H9 (cell line): Measurements from ENCODE around the gene CRISP3. TPM values are rescaled to one million over a fixed set of nuclear protein-coding genes. Genes with fewer than 3 reads are reported as not detected.

Experiments used
- DNase-seq: peaks from one replicate; pipeline ENCODE4 v3.0.0-alpha.2; 2017
- H2AFZ ChIP-seq: one replicate; pipeline ENCODE4 v1.6.1; 2013; ENCODE audit warnings: mild to moderate bottlenecking, low read length, control low read depth, moderate library complexity
- H2AK5ac ChIP-seq: 2 replicates; pipeline ENCODE4 v1.6.1; 2013; ENCODE audit warnings: low read length, control low read depth, mixed read lengths; ENCODE audit not compliant: insufficient read length
- H2BK120ac ChIP-seq: one replicate; pipeline ENCODE4 v1.6.1; 2013; ENCODE audit warnings: low read depth, mild to moderate bottlenecking, low read length, control low read depth, inconsistent platforms; ENCODE audit not compliant: poor library complexity, severe bottlenecking
- H2BK12ac ChIP-seq: 2 replicates; pipeline ENCODE4 v1.6.1; 2013; ENCODE audit warnings: low read length, control low read depth, mixed read lengths, low read depth; ENCODE audit not compliant: insufficient read length
- H2BK15ac ChIP-seq: 2 replicates; pipeline ENCODE4 v1.6.1; 2013; ENCODE audit warnings: low read depth, low read length, control low read depth
- H2BK20ac ChIP-seq: one replicate; pipeline ENCODE4 v1.6.1; 2013; ENCODE audit warnings: low read depth, mild to moderate bottlenecking, low read length, control low read depth, inconsistent platforms; ENCODE audit not compliant: poor library complexity, severe bottlenecking
- H2BK5ac ChIP-seq: 2 replicates; pipeline ENCODE4 v1.6.1; 2013; ENCODE audit warnings: low read length, control low read depth, mixed read lengths; ENCODE audit not compliant: insufficient read length
- H3K14ac ChIP-seq: 2 replicates; pipeline ENCODE4 v1.6.1; 2013; ENCODE audit warnings: low read length, control low read depth; ENCODE audit not compliant: insufficient read depth
- H3K18ac ChIP-seq: 2 replicates; pipeline ENCODE4 v1.6.1; 2013; ENCODE audit warnings: low read depth, mild to moderate bottlenecking, mixed read lengths, low read length, control low read depth; ENCODE audit not compliant: insufficient read length
- H3K23ac ChIP-seq: 2 replicates; pipeline ENCODE4 v1.6.1; 2013; ENCODE audit warnings: low read length, control low read depth, mixed read lengths, low read depth; ENCODE audit not compliant: insufficient read length
- H3K23me2 ChIP-seq: 2 replicates; pipeline ENCODE4 v1.6.1; 2013; ENCODE audit warnings: low read depth, mild to moderate bottlenecking, mixed read lengths, low read length, control low read depth; ENCODE audit not compliant: insufficient read length, poor library complexity, severe bottlenecking
- H3K27ac ChIP-seq: 2 replicates; pipeline ENCODE4 v1.5.1; 2013; ENCODE audit warnings: low read length, control low read depth, mixed read lengths, low read depth; ENCODE audit not compliant: insufficient read length
- H3K27me3 ChIP-seq: 2 replicates; pipeline ENCODE4 v1.6.1; 2013; ENCODE audit warnings: low read length, control low read depth, inconsistent platforms; ENCODE audit not compliant: insufficient read depth
- H3K4ac ChIP-seq: 2 replicates; pipeline ENCODE4 v1.6.1; 2013; ENCODE audit warnings: low read depth, mild to moderate bottlenecking, control low read depth, inconsistent platforms, low read length, moderate library complexity
- H3K4me1 ChIP-seq: 2 replicates; pipeline ENCODE4 v1.6.1; 2013; ENCODE audit warnings: low read length, control low read depth, inconsistent platforms; ENCODE audit not compliant: insufficient read depth
- H3K4me2 ChIP-seq: 2 replicates; pipeline ENCODE4 v1.6.1; 2013; ENCODE audit warnings: low read length, control low read depth, mixed read lengths; ENCODE audit not compliant: insufficient read length, insufficient read depth
- H3K56ac ChIP-seq: 2 replicates; pipeline ENCODE4 v1.6.1; 2013; ENCODE audit warnings: low read depth, mild to moderate bottlenecking, mixed read lengths, low read length, control low read depth; ENCODE audit not compliant: insufficient read length
- H3K79me1 ChIP-seq: 2 replicates; pipeline ENCODE4 v1.6.1; 2013; ENCODE audit warnings: low read depth, mild to moderate bottlenecking, moderate library complexity, low read length, control low read depth, inconsistent platforms; ENCODE audit not compliant: insufficient read depth, poor library complexity, severe bottlenecking
- H3K79me2 ChIP-seq: 2 replicates; pipeline ENCODE4 v1.6.1; 2013; ENCODE audit warnings: low read length, control low read depth, inconsistent platforms; ENCODE audit not compliant: insufficient read depth
- H3K9ac ChIP-seq: 2 replicates; pipeline ENCODE4 v1.6.1; 2013; ENCODE audit warnings: low read length, control low read depth, mixed read lengths; ENCODE audit not compliant: insufficient read length; ENCODE audit errors: extremely low read depth
- H3K9me3 ChIP-seq: one replicate; pipeline ENCODE4 v1.6.1; 2013; ENCODE audit warnings: low read depth, low read length, inconsistent platforms; ENCODE audit not compliant: control insufficient read depth
- H3T11ph ChIP-seq: one replicate; pipeline ENCODE4 v1.6.1; 2013; ENCODE audit warnings: mild to moderate bottlenecking, low read length, control low read depth, inconsistent platforms
- H4K20me1 ChIP-seq: one replicate; pipeline ENCODE4 v1.6.1; 2013; ENCODE audit not compliant: control insufficient read depth, insufficient read length, insufficient read depth
- H4K5ac ChIP-seq: 2 replicates; pipeline ENCODE4 v1.6.1; 2013; ENCODE audit warnings: low read depth, mild to moderate bottlenecking, mixed read lengths, low read length, control low read depth; ENCODE audit not compliant: insufficient read length
- H4K8ac ChIP-seq: replicated peaks from 2 replicates; pipeline ENCODE4 v1.6.1; 2013; ENCODE audit warnings: low read length, control low read depth, mixed read lengths, low read depth; ENCODE audit not compliant: insufficient read length
- H4K91ac ChIP-seq: 2 replicates; pipeline ENCODE4 v1.6.1; 2013; ENCODE audit warnings: low read depth, mild to moderate bottlenecking, moderate library complexity, mixed read lengths, low read length, control low read depth; ENCODE audit not compliant: insufficient read length
- H3K27ac Mint-ChIP-seq, 3 experiments: 2 replicates in 2 of 3; 3 replicates in 1 of 3; pipeline ENCODE4 v1.8.0; 2020 to 2021; ENCODE audit warnings: mixed read lengths in 3 of 3, mild to moderate bottlenecking in 1 of 3, moderate library complexity in 1 of 3
- H3K27me3 Mint-ChIP-seq: 2 replicates; pipeline ENCODE4 v1.8.0; 2021; ENCODE audit warnings: low read depth, mild to moderate bottlenecking, moderate library complexity, mixed read lengths
- H3K36me3 Mint-ChIP-seq, 3 experiments: 2 replicates in 2 of 3; 3 replicates in 1 of 3; pipeline ENCODE4 v1.8.0; 2020 to 2021; ENCODE audit warnings: low read depth in 3 of 3, mixed read lengths in 3 of 3; ENCODE audit not compliant: insufficient read depth in 1 of 3
- H3K4me1 Mint-ChIP-seq, 2 experiments: 2 replicates each; pipeline ENCODE4 v1.8.0; 2020; ENCODE audit warnings: mixed read lengths in 2 of 2
- H3K4me3 Mint-ChIP-seq, 2 experiments: 2 replicates in 1 of 2; 3 replicates in 1 of 2; pipeline ENCODE4 v1.8.0; 2020 to 2021; ENCODE audit warnings: mild to moderate bottlenecking in 2 of 2, mixed read lengths in 2 of 2, moderate library complexity in 1 of 2
- H3K9me3 Mint-ChIP-seq, 2 experiments: 2 replicates in 1 of 2; 3 replicates in 1 of 2; pipeline ENCODE4 v1.8.0; 2020; ENCODE audit warnings: mild to moderate bottlenecking in 2 of 2, mixed read lengths in 2 of 2, moderate library complexity in 1 of 2
- WGBS: extraction: QIAGEN DNeasy Blood & Tissue Kit; methylation state at CpG from one replicate; pipeline ENCODE4 v1.1.7; 2013; ENCODE audit warnings: missing lambda C conversion rate, low lambda C conversion rate, mixed read lengths; ENCODE audit not compliant: insufficient read length; ENCODE audit errors: extremely low coverage; 5-methylcytosine and 5-hydroxymethylcytosine counted together
- total RNA-seq: library from RNA; stranded (reverse); gene quantifications from 2 replicates; pipeline ENCODE4 v1.2.1, GENCODE V29; 2021
- TF ChIP-seq, protein P1 (sequence below): fragments of 200-600 bp; sonication (generic); conservative IDR thresholded peaks from 3 replicates; pipeline ENCODE4 v1.8.0; 2021; ENCODE audit warnings: antibody characterized with exemption, mild to moderate bottlenecking

Gene CRISP3
- total RNA-seq, 1 experiment from 2014 or later, result not detected

DNA sequence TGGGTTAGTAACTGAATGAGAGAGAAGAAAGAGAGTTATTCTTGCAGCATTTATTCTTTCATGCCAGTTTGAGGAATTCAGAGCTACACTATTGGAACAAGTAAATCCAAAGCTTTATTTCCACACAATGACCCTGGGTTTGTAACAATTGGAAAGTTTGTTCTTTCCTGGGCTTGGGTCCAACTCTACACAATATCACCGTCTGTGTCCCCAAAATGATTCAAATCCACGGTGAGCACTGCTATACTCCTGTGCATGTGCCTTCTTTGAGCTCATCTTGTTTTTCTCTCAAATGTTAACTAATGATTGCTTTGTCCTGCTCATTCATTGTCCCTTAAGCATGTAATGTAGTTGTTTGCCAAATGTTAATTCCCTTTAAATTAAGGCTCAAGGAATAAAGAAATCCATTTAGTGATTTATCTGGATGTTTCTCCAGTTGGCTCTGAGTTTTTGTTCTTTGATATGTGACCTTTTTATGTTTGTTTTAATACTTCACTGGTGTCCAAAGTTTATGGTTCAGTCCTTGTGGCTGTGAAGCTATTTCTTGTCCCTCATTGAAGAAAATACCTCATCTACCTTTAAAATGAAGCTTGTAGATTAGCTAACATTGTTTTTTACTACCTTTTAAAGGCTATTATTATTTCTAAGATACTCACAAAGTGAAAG, 20.5 kb upstream of the CRISP3 start:
- H3K27ac Mint-ChIP-seq, result no peak overlapping the region
- no peak overlapping the region for H3K23ac ChIP-seq
- DNase-seq, result no peak
- H3K36me3 Mint-ChIP-seq, result no peaks in the 10 kb centered on the region
- H3K27ac ChIP-seq, result no peak overlapping the region
- TF ChIP-seq, protein P1, sequence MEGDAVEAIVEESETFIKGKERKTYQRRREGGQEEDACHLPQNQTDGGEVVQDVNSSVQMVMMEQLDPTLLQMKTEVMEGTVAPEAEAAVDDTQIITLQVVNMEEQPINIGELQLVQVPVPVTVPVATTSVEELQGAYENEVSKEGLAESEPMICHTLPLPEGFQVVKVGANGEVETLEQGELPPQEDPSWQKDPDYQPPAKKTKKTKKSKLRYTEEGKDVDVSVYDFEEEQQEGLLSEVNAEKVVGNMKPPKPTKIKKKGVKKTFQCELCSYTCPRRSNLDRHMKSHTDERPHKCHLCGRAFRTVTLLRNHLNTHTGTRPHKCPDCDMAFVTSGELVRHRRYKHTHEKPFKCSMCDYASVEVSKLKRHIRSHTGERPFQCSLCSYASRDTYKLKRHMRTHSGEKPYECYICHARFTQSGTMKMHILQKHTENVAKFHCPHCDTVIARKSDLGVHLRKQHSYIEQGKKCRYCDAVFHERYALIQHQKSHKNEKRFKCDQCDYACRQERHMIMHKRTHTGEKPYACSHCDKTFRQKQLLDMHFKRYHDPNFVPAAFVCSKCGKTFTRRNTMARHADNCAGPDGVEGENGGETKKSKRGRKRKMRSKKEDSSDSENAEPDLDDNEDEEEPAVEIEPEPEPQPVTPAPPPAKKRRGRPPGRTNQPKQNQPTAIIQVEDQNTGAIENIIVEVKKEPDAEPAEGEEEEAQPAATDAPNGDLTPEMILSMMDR, result no peak
- no peak overlapping the region for H3K18ac ChIP-seq
- H3K9me3 ChIP-seq, result no peaks in the 10 kb centered on the region
- no peaks in the 10 kb centered on the region for H3K79me1 ChIP-seq
- H4K8ac ChIP-seq, result no peak overlapping the region
- no CpG with 5 or more reads among the region's 2 CpGs for WGBS
- H2BK12ac ChIP-seq, result no peak overlapping the region
- no peaks in the 10 kb centered on the region for H3K27me3 Mint-ChIP-seq
- H4K20me1 ChIP-seq, result no peaks in the 10 kb centered on the region
- no peak overlapping the region for H3K4me3 Mint-ChIP-seq
- H2BK15ac ChIP-seq, result no peak overlapping the region
- no peak overlapping the region for H2BK120ac ChIP-seq
- no peaks in the 10 kb centered on the region for H3K23me2 ChIP-seq
- no peaks in the 10 kb centered on the region for H3K27me3 ChIP-seq
- H3K9me3 Mint-ChIP-seq, result no peaks in the 10 kb centered on the region
- H3K4me1 ChIP-seq, result no peaks in the 10 kb centered on the region
- no peak overlapping the region for H3K4ac ChIP-seq
- no peak overlapping the region for H3K4me2 ChIP-seq
- H4K5ac ChIP-seq, result no peak overlapping the region
- no peak overlapping the region for H2AFZ ChIP-seq
- no peak overlapping the region for H2BK20ac ChIP-seq
- H3K56ac ChIP-seq, result no peak overlapping the region
- H4K91ac ChIP-seq, result no peak overlapping the region
- H3K14ac ChIP-seq, result no peak overlapping the region
- no peak overlapping the region for H3T11ph ChIP-seq
- no peak overlapping the region for H2BK5ac ChIP-seq
- H2AK5ac ChIP-seq, result no peak overlapping the region
- no peak overlapping the region for H3K9ac ChIP-seq
- H3K79me2 ChIP-seq, result no peaks in the 10 kb centered on the region
- H3K4me1 Mint-ChIP-seq, result no peaks in the 10 kb centered on the region
